Measurements from ENCODE around the gene PEAK1.
A peak's percentile ranks its signal among the peaks of the same experiment; 100 is the strongest.

Gene PEAK1

DNA sequence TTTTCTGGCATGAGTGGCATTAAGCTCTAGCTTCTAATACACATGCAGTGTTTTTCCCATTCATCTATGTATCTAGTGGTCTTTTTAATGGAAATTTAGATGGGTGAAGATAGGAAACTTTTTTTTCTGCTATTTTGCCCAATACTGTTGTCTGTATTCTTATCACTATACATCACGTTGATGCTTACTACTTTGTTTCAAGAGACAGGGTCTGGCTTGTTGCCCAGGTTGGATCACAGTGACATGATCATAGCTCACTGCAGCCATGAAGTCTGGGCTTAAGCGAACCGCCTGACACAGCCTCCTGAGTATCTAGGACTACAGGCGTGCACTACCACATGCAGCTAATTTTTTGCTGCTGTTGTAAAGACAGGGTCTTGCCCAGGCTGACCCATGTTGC lies 84.6 kb downstream of the PEAK1 start:
- H3K4me3 ChIP-seq (ENCODE audit: low read depth, low read length) = no peak overlapping the region
- TF ChIP-seq, protein P1, sequence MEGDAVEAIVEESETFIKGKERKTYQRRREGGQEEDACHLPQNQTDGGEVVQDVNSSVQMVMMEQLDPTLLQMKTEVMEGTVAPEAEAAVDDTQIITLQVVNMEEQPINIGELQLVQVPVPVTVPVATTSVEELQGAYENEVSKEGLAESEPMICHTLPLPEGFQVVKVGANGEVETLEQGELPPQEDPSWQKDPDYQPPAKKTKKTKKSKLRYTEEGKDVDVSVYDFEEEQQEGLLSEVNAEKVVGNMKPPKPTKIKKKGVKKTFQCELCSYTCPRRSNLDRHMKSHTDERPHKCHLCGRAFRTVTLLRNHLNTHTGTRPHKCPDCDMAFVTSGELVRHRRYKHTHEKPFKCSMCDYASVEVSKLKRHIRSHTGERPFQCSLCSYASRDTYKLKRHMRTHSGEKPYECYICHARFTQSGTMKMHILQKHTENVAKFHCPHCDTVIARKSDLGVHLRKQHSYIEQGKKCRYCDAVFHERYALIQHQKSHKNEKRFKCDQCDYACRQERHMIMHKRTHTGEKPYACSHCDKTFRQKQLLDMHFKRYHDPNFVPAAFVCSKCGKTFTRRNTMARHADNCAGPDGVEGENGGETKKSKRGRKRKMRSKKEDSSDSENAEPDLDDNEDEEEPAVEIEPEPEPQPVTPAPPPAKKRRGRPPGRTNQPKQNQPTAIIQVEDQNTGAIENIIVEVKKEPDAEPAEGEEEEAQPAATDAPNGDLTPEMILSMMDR (conservative IDR thresholded peaks at IDR 0.05; ENCODE audit: low read depth, low read length) = no peak
- peak; percentile 66 for DNase-seq (ENCODE audit: low read depth)

DNA sequence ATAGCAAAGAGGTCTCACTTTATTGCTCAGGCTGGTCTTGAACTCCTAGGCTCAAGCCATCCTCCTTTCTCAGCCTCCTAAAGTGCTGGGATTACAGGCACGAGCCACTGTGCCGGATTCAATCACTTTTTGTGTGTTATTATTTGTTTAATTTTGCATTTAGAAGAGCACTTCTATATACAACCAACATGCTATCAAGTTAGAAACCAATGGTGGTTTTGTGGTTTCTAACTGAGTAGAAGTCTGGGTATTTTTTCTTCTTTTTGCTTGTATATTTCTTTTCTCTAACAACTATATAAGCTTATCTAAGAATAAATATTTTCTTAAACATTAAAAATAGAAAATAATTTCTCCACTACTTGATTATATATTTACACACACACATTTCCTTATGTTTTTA lies 86.7 kb downstream of the PEAK1 start:
- H3K4me3 ChIP-seq (ENCODE audit: low read depth, low read length) = no peak overlapping the region
- TF ChIP-seq, protein P1 (conservative IDR thresholded peaks at IDR 0.05; ENCODE audit: low read depth, low read length) = no peak
- DNase-seq (ENCODE audit: low read depth) = no peak

- no peak for DNase-seq (ENCODE audit: low read depth)
- TF ChIP-seq, protein P1 (conservative IDR thresholded peaks at IDR 0.05; ENCODE audit: low read depth, low read length) = no peak
- H3K4me3 ChIP-seq (ENCODE audit: low read depth, low read length) = no peak overlapping the region
Measured at GRCh38 chr15:77329202-77329601, 90.7 kb downstream of the PEAK1 start.

DNA sequence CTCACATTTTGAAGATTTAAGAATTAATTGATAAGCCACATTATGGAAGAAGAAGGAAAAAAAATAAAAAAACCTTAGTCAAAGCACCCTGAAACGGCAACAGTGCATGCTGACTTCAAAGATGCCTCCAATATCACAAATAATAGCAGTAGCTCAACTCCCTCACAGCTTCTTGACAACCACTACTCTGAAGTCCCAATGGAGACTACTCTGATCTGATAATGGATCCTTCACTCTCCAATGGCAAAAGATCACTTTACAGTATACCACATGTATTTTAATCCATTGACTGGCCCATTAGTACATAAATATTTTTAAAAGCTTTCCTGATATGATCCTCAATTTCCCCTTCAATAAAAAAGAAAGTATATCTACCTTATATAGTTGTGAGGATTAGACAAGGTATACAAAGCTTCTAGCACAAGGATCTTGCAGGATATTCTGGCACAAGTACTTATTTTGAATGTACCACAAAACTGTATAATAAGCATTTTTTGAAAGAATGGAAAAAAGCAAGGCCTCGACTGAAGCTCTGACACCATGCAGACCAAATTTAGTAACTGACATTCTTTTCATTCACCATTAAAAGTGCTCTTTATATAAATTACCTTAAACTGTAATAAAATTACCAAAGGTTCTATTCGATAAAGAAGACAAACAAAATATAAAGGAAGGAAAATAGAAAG lies 91.9 kb downstream of the PEAK1 start:
- DNase-seq (ENCODE audit: low read depth) = no peak
- H3K4me3 ChIP-seq (ENCODE audit: low read depth, low read length) = no peak overlapping the region
- TF ChIP-seq, protein P1 (conservative IDR thresholded peaks at IDR 0.05; ENCODE audit: low read depth, low read length) = no peak

DNA sequence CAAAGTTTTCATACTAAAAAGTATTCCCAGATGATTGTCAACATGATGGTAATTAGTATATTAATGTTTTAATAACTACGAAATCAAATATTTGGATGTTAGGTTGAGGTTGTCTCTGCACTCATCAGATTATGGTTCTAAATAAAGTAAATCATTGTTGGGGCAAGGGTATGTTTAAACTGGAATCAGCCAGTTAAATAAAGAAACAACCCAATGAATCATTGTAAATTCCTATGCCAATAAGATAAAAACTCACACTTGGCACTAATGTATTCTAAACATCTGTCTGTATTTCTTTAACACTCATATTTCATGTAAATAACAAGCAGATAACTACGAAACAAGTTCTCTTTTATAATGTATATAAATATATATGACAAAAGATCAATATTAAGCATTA lies 92.7 kb downstream of the PEAK1 start:
- TF ChIP-seq, protein P1 (conservative IDR thresholded peaks at IDR 0.05; ENCODE audit: low read depth, low read length) = no peak
- DNase-seq (ENCODE audit: low read depth) = no peak
- H3K4me3 ChIP-seq (ENCODE audit: low read depth, low read length) = no peak overlapping the region

DNA sequence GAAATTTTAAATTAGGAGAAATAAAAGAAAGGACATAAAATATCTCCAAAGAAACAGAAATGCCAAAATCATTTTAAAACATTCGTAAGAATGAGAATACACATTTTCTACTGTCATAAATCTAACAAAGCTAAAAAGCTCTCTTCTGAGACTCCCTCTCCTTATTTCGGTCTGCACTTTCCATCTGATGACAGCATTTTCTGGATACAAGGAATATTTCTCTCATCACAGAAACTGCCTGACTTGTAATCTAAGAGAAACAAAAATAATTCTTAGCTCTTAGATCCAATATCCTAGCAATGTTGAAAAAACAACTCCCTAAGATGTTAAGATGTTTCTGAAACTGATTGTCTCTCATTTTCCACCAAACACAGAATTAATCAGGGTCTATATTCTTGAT lies 93.5 kb downstream of the PEAK1 start:
- DNase-seq (ENCODE audit: low read depth) = no peak
- no peak overlapping the region for H3K4me3 ChIP-seq (ENCODE audit: low read depth, low read length)
- TF ChIP-seq, protein P1 (conservative IDR thresholded peaks at IDR 0.05; ENCODE audit: low read depth, low read length) = no peak

GRCh38 chr15:77312523-77312922 lies 107.4 kb downstream of the PEAK1 start:
- no peak for DNase-seq (ENCODE audit: low read depth)
- no peak overlapping the region for H3K4me3 ChIP-seq (ENCODE audit: low read depth, low read length)

More at GRCh38 chr15:77312523-77312922, 107.4 kb downstream of the PEAK1 start:
- TF ChIP-seq, protein P1 (conservative IDR thresholded peaks at IDR 0.05; ENCODE audit: low read depth, low read length) = no peak
